GM23338 (cell line): ENCODE results near the gene THTPA. TPM values are rescaled to one million over a fixed set of nuclear protein-coding genes. Genes with fewer than 3 reads are reported as not detected.

Experiments
- ATAC-seq: fragments of 200-7000 bp; cut with Tn5 transposase; 3 replicates; pipeline ENCODE4 v1.9.1; 2020
- DNase-seq: peaks from one replicate; pipeline ENCODE4 v3.0.0-alpha.2; 2015; ENCODE audit warnings: low spot score
- H2AFZ ChIP-seq: fragments of 200-600 bp; sonication (generic); 2 replicates; pipeline ENCODE4 v1.8.0; 2016; ENCODE audit warnings: antibody characterized with exemption, mild to moderate bottlenecking, moderate library complexity
- H3F3A ChIP-seq: fragments of 200-600 bp; sonication (generic); replicated peaks from 2 replicates; pipeline ENCODE4 v1.8.0; 2017; ENCODE audit warnings: antibody characterized with exemption, mixed run types, low read depth
- H3K27ac ChIP-seq: fragments of 200-600 bp; sonication (generic); 2 replicates; pipeline ENCODE4 v1.6.1; 2016; ENCODE audit warnings: low read depth
- H3K27me3 ChIP-seq: fragments of 200-600 bp; sonication (generic); 2 replicates; pipeline ENCODE4 v1.8.0; 2016; ENCODE audit warnings: mild to moderate bottlenecking, mixed run types, moderate library complexity; ENCODE audit not compliant: insufficient read depth
- H3K36me3 ChIP-seq: fragments of 200-600 bp; sonication (generic); 2 replicates; pipeline ENCODE4 v1.8.0; 2016; ENCODE audit warnings: mild to moderate bottlenecking; ENCODE audit not compliant: insufficient read depth
- H3K4me1 ChIP-seq: fragments of 200-600 bp; sonication (generic); 2 replicates; pipeline ENCODE4 v1.8.0; 2016; ENCODE audit warnings: mild to moderate bottlenecking, moderate library complexity; ENCODE audit not compliant: insufficient read depth
- H3K4me2 ChIP-seq: fragments of 200-600 bp; sonication (generic); 2 replicates; pipeline ENCODE4 v1.7.1; 2017; ENCODE audit warnings: mixed run types
- H3K4me3 ChIP-seq: fragments of 200-600 bp; sonication (generic); 2 replicates; pipeline ENCODE4 v1.6.1; 2016; ENCODE audit warnings: mixed run types
- H3K79me2 ChIP-seq: fragments of 200-600 bp; sonication (generic); replicated peaks from 2 replicates; pipeline ENCODE4 v1.8.0; 2017; ENCODE audit warnings: mild to moderate bottlenecking; ENCODE audit not compliant: insufficient read depth
- H3K9me2 ChIP-seq: fragments of 200-600 bp; sonication (generic); 2 replicates; pipeline ENCODE4 v1.8.0; 2017; ENCODE audit not compliant: insufficient read depth
- H4K20me1 ChIP-seq: fragments of 200-600 bp; sonication (generic); replicated peaks from 2 replicates; pipeline ENCODE4 v1.8.0; 2017; ENCODE audit warnings: mild to moderate bottlenecking; ENCODE audit not compliant: insufficient read depth
- H3K27ac Mint-ChIP-seq: 2 replicates; pipeline ENCODE4 v1.8.0; 2020; ENCODE audit warnings: inconsistent platforms, mild to moderate bottlenecking, moderate library complexity, mixed read lengths
- H3K27me3 Mint-ChIP-seq: 3 replicates; pipeline ENCODE4 v1.8.0; 2022; ENCODE audit warnings: low read depth, mild to moderate bottlenecking, moderate library complexity, mixed read lengths, inconsistent platforms; ENCODE audit not compliant: insufficient read depth, poor library complexity
- H3K36me3 Mint-ChIP-seq: 3 replicates; pipeline ENCODE4 v1.8.0; 2021; ENCODE audit warnings: low read depth, mild to moderate bottlenecking, inconsistent platforms, moderate library complexity, mixed read lengths
- H3K4me1 Mint-ChIP-seq: 3 replicates; pipeline ENCODE4 v1.8.0; 2020; ENCODE audit warnings: mild to moderate bottlenecking, inconsistent platforms, mixed read lengths
- H3K4me3 Mint-ChIP-seq: 3 replicates; pipeline ENCODE4 v1.8.0; 2021; ENCODE audit warnings: moderate library complexity, mild to moderate bottlenecking, inconsistent platforms, mixed read lengths
- H3K9me3 Mint-ChIP-seq: 3 replicates; pipeline ENCODE4 v1.8.0; 2020; ENCODE audit warnings: moderate library complexity, mild to moderate bottlenecking, inconsistent platforms, mixed read lengths
- CREB1 ChIP-seq: fragments of 250-450 bp; sonication (Bioruptor Pico); IDR thresholded peaks from 2 replicates; pipeline ENCODE4 v1.5.0; 2020; ENCODE audit warnings: low read depth, mild to moderate bottlenecking, moderate library complexity
- EZH2 ChIP-seq: fragments of 200-600 bp; sonication (generic); IDR thresholded peaks from one replicate; pipeline ENCODE4 v1.8.0; 2017; ENCODE audit warnings: antibody characterized with exemption, mild to moderate bottlenecking, low read depth; ENCODE audit not compliant: unreplicated experiment
- EZH2phosphoT487 ChIP-seq: fragments of 200-600 bp; sonication (generic); IDR thresholded peaks from one replicate; pipeline ENCODE4 v1.8.1; 2018; ENCODE audit warnings: antibody characterized with exemption; ENCODE audit not compliant: unreplicated experiment
- JUNB ChIP-seq: IDR thresholded peaks from one replicate; pipeline ENCODE4 v1.6.1; 2016; ENCODE audit warnings: antibody characterized with exemption; ENCODE audit not compliant: unreplicated experiment
- NANOG ChIP-seq: IDR thresholded peaks from 2 replicates; pipeline ENCODE4 v1.6.1; 2016; ENCODE audit warnings: antibody characterized with exemption, borderline replicate concordance
- polyA plus RNA-seq: library from polyadenylated mRNA; unstranded; fragments of >200 nt; fragmentation: Nextera tagmentation; extraction: Ambion mirVana; gene quantifications from 2 replicates; pipeline ENCODE4 v1.2.1, GENCODE V29; 2016
- total RNA-seq: library from RNA; depleted of rRNA; stranded (reverse); fragments of >200 nt; shearing (Covaris generic); gene quantifications from 2 replicates; pipeline ENCODE4 v1.2.3, GENCODE V29; 2014
- TF ChIP-seq, protein P1 (sequence below): IDR thresholded peaks from one replicate; pipeline ENCODE4 v1.6.1; 2018; ENCODE audit warnings: antibody characterized with exemption; ENCODE audit not compliant: unreplicated experiment
- TF ChIP-seq, protein P2 (sequence below): fragments of 250-450 bp; sonication (Bioruptor Pico); IDR thresholded peaks from 2 replicates; pipeline ENCODE4 v1.5.0; 2020; ENCODE audit warnings: mild to moderate bottlenecking, moderate library complexity

THTPA gene
- total and polyA plus RNA-seq, 2 experiments from 2014 or later: 8.6 to 21.3 TPM

DNA sequence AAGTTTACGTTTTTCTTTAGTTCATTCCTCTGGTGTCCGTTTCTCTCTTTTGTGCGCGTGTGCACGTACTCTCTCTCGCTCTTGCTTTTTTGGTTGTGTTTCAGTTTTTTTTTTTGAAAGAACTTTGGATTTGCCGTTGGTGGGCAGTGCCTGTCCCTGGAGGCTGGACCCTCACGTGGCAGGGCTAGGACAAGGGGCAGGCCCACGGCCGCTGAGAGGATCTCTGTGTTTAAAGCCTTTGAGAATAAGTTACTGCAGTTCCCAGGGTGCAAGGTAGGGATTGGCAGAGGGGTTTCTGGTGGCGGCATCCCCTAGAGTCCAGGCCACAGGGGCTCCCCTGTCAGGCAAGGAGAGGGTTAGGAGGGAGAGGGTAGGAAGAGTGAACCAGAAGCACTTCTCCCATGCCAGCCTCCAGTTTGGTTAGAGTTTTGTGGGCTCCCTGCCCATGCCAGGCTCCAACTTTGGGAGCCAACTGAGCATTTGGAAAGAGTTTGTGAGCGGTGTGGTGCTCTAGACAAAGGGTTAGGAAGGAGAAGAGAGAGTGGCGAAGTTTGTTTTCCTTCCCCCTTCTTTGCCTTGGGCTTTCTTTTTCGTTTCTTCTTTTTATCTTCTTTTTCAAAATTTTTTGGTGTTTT is 35.1 kb upstream of the THTPA start:
- TF ChIP-seq CREB1 (CRISPR knock-in tag) (no peak), EZH2 (no peak), NANOG (no peak), EZH2phosphoT487 (no peak), JUNB (no peak)
- TF ChIP-seq, protein P1, sequence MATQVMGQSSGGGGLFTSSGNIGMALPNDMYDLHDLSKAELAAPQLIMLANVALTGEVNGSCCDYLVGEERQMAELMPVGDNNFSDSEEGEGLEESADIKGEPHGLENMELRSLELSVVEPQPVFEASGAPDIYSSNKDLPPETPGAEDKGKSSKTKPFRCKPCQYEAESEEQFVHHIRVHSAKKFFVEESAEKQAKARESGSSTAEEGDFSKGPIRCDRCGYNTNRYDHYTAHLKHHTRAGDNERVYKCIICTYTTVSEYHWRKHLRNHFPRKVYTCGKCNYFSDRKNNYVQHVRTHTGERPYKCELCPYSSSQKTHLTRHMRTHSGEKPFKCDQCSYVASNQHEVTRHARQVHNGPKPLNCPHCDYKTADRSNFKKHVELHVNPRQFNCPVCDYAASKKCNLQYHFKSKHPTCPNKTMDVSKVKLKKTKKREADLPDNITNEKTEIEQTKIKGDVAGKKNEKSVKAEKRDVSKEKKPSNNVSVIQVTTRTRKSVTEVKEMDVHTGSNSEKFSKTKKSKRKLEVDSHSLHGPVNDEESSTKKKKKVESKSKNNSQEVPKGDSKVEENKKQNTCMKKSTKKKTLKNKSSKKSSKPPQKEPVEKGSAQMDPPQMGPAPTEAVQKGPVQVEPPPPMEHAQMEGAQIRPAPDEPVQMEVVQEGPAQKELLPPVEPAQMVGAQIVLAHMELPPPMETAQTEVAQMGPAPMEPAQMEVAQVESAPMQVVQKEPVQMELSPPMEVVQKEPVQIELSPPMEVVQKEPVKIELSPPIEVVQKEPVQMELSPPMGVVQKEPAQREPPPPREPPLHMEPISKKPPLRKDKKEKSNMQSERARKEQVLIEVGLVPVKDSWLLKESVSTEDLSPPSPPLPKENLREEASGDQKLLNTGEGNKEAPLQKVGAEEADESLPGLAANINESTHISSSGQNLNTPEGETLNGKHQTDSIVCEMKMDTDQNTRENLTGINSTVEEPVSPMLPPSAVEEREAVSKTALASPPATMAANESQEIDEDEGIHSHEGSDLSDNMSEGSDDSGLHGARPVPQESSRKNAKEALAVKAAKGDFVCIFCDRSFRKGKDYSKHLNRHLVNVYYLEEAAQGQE: no peak
- TF ChIP-seq, protein P2, sequence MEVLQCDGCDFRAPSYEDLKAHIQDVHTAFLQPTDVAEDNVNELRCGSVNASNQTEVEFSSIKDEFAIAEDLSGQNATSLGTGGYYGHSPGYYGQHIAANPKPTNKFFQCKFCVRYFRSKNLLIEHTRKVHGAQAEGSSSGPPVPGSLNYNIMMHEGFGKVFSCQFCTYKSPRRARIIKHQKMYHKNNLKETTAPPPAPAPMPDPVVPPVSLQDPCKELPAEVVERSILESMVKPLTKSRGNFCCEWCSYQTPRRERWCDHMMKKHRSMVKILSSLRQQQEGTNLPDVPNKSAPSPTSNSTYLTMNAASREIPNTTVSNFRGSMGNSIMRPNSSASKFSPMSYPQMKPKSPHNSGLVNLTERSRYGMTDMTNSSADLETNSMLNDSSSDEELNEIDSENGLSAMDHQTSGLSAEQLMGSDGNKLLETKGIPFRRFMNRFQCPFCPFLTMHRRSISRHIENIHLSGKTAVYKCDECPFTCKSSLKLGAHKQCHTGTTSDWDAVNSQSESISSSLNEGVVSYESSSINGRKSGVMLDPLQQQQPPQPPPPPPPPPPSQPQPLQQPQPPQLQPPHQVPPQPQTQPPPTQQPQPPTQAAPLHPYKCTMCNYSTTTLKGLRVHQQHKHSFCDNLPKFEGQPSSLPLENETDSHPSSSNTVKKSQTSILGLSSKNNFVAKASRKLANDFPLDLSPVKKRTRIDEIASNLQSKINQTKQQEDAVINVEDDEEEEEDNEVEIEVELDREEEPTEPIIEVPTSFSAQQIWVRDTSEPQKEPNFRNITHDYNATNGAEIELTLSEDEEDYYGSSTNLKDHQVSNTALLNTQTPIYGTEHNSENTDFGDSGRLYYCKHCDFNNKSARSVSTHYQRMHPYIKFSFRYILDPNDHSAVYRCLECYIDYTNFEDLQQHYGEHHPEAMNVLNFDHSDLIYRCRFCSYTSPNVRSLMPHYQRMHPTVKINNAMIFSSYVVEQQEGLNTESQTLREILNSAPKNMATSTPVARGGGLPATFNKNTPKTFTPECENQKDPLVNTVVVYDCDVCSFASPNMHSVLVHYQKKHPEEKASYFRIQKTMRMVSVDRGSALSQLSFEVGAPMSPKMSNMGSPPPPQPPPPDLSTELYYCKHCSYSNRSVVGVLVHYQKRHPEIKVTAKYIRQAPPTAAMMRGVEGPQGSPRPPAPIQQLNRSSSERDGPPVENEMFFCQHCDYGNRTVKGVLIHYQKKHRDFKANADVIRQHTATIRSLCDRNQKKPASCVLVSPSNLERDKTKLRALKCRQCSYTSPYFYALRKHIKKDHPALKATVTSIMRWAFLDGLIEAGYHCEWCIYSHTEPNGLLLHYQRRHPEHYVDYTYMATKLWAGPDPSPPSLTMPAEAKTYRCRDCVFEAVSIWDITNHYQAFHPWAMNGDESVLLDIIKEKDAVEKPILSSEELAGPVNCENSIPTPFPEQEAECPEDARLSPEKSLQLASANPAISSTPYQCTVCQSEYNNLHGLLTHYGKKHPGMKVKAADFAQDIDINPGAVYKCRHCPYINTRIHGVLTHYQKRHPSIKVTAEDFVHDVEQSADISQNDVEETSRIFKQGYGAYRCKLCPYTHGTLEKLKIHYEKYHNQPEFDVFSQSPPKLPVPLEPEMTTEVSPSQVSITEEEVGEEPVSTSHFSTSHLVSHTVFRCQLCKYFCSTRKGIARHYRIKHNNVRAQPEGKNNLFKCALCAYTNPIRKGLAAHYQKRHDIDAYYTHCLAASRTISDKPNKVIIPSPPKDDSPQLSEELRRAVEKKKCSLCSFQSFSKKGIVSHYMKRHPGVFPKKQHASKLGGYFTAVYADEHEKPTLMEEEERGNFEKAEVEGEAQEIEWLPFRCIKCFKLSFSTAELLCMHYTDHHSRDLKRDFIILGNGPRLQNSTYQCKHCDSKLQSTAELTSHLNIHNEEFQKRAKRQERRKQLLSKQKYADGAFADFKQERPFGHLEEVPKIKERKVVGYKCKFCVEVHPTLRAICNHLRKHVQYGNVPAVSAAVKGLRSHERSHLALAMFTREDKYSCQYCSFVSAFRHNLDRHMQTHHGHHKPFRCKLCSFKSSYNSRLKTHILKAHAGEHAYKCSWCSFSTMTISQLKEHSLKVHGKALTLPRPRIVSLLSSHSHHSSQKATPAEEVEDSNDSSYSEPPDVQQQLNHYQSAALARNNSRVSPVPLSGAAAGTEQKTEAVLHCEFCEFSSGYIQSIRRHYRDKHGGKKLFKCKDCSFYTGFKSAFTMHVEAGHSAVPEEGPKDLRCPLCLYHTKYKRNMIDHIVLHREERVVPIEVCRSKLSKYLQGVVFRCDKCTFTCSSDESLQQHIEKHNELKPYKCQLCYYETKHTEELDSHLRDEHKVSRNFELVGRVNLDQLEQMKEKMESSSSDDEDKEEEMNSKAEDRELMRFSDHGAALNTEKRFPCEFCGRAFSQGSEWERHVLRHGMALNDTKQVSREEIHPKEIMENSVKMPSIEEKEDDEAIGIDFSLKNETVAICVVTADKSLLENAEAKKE (CRISPR knock-in tag): no peak
- Mint-ChIP-seq H3K27me3 (peaks cover 18% of the 10 kb centered on the region), H3K4me3 (no peak overlapping the region; the same call in 2 of the 3 replicates), H3K27ac (peak overlapping the region; percentile 20; the same call in 1 of the 2 replicates), H3K36me3 (peaks cover 38% of the 10 kb centered on the region), H3K9me3 (no peaks in the 10 kb centered on the region; the same call in 2 of the 3 replicates), H3K4me1 (peaks cover 57% of the 10 kb centered on the region)
- no peaks in the 10 kb centered on the region for H3K79me2 ChIP-seq
- no peaks in the 10 kb centered on the region for H3K9me2 ChIP-seq
- H3K27ac ChIP-seq: no peak overlapping the region; the same call in 1 of the 2 replicates
- H4K20me1 ChIP-seq: no peaks in the 10 kb centered on the region
- H3K27me3 ChIP-seq: no peaks in the 10 kb centered on the region
- no peaks in the 10 kb centered on the region; the same call in 1 of the 2 replicates for H3F3A ChIP-seq
- no peak overlapping the region for H3K4me3 ChIP-seq
- no peaks in the 10 kb centered on the region for H3K36me3 ChIP-seq
- ATAC-seq (no peak; the same call in 2 of the 3 replicates), DNase-seq (no peak)
- H3K4me1 ChIP-seq: peaks cover 35% of the 10 kb centered on the region
- H3K4me2 ChIP-seq: 0 out of 2 replicates have a peak overlapping the region, but pooled peaks have one; percentile 32
- H2AFZ ChIP-seq: no peak overlapping the region
